Activated naive CD8-positive, alpha-beta T cell treated with anti-CD3 and anti-CD28 coated beads, Interleukin-2, amount 10 ng/mL, durations not matched to agents 7 days and 5 days (primary cell): ENCODE measurements around the gene OR2T29. TPM values are rescaled to one million over a fixed set of nuclear protein-coding genes. Genes with fewer than 3 reads are reported as not detected.
"Not testable (repeated sequence)": the region's sequence is repeated elsewhere in the genome, so short reads cannot be mapped to it uniquely, and the experiment has no call there.

Source experiments
- ATAC-seq: fragments of 150-1000 bp; cut with Tn5 transposase; one replicate; pipeline ENCODE4 v1.10.0; 2021; ENCODE audit warnings: low read depth, moderate library complexity
- POLR2A ChIA-PET: fragments of 350-600 bp; sonication (Branson Sonifier 250); formaldehyde crosslinking; loops from one replicate; lab custom pipeline; 2021; ENCODE audit warnings: antibody characterized with exemption; lab: Charles Lee
- DNase-seq: peaks from one replicate; pipeline ENCODE4 v3.0.0; 2021
- H3K27ac Mint-ChIP-seq: one replicate; pipeline ENCODE4 v1.8.0; 2022; ENCODE audit warnings: mild to moderate bottlenecking, mixed read lengths
- H3K27me3 Mint-ChIP-seq: one replicate; pipeline ENCODE4 v1.8.0; 2022; ENCODE audit warnings: mild to moderate bottlenecking, moderate library complexity, mixed read lengths
- H3K36me3 Mint-ChIP-seq: one replicate; pipeline ENCODE4 v1.8.0; 2021; ENCODE audit warnings: mild to moderate bottlenecking, mixed read lengths
- H3K4me1 Mint-ChIP-seq: one replicate; pipeline ENCODE4 v1.8.0; 2021; ENCODE audit warnings: mixed read lengths
- H3K4me3 Mint-ChIP-seq: one replicate; pipeline ENCODE4 v1.8.0; 2022; ENCODE audit warnings: mild to moderate bottlenecking, moderate library complexity, mixed read lengths
- H3K9me3 Mint-ChIP-seq: one replicate; pipeline ENCODE4 v1.8.0; 2021; ENCODE audit warnings: mixed read lengths
- total RNA-seq, 2 experiments: library from RNA; stranded (reverse); gene quantifications; one replicate each; pipeline ENCODE4 v1.2.3, GENCODE V29; 2021

The OR2T29 gene
- total RNA-seq, 2 experiments from 2014 or later = not detected

DNA sequence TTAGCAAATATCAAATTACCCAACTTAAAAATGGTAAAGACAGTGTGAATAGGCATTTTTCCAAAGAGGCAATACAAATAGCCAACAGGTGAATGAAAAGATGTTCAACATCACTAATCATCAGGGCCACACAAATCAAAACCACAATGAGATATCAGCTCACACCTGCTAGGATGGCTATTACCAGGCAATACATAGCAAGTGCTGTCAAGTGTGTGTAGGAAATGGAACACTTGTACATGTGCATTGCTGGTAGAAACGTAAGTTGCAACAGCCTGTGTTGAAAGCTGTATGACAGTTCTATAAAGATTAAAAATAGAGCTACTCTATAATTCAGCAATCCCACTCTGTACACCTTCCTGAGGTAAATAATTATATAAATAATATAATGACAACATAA, 9.5 kb upstream of the OR2T29 start:
- H3K4me3 Mint-ChIP-seq, H3K27me3 Mint-ChIP-seq, H3K36me3 Mint-ChIP-seq, H3K4me1 Mint-ChIP-seq, DNase-seq, H3K9me3 Mint-ChIP-seq, H3K27ac Mint-ChIP-seq, POLR2A ChIA-PET, ATAC-seq: not testable (repeated sequence)

DNA sequence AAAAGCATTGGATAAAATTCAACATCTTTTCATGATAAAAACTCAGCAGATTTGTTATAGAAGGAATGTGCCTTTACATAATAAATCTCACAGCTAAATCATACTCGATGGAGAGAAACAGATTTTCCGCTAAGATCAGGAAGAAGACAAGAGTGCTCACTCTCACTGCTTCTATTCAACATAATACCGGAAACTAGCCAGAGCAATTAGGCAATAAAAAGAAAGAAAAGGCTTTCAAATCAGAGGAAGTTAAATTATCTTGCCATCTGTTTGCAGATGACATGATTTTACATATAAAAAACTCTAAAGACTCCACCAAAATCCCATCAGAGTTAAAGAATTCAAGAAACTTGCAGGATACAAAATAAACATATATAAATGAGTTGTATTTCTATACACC, 8.2 kb upstream of the OR2T29 start:
- H3K27me3 Mint-ChIP-seq, DNase-seq, H3K4me1 Mint-ChIP-seq, H3K9me3 Mint-ChIP-seq, ATAC-seq, H3K4me3 Mint-ChIP-seq, POLR2A ChIA-PET, H3K36me3 Mint-ChIP-seq, H3K27ac Mint-ChIP-seq: not testable (repeated sequence)

DNA sequence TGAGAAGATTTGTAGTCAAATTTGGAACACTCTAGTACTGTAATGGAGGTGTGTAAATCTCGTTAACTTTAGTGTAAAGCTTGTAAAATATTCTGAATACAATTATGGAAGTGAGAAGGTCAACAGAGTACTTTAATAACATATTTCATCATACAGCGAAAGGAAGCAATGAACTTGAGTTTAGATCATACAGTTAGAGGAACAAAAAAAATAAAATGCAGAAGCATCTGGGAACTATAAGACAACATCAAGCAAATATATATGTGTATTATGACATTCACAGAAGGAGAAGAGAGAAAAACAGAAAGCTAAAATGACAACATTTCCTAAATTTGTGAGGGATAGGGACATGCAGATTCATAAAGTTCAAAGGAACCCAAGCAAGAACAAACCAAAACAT, 6.5 kb upstream of the OR2T29 start:
- H3K4me3 Mint-ChIP-seq, H3K27me3 Mint-ChIP-seq, H3K27ac Mint-ChIP-seq, DNase-seq, H3K9me3 Mint-ChIP-seq, POLR2A ChIA-PET, H3K4me1 Mint-ChIP-seq, ATAC-seq, H3K36me3 Mint-ChIP-seq: not testable (repeated sequence)

DNA sequence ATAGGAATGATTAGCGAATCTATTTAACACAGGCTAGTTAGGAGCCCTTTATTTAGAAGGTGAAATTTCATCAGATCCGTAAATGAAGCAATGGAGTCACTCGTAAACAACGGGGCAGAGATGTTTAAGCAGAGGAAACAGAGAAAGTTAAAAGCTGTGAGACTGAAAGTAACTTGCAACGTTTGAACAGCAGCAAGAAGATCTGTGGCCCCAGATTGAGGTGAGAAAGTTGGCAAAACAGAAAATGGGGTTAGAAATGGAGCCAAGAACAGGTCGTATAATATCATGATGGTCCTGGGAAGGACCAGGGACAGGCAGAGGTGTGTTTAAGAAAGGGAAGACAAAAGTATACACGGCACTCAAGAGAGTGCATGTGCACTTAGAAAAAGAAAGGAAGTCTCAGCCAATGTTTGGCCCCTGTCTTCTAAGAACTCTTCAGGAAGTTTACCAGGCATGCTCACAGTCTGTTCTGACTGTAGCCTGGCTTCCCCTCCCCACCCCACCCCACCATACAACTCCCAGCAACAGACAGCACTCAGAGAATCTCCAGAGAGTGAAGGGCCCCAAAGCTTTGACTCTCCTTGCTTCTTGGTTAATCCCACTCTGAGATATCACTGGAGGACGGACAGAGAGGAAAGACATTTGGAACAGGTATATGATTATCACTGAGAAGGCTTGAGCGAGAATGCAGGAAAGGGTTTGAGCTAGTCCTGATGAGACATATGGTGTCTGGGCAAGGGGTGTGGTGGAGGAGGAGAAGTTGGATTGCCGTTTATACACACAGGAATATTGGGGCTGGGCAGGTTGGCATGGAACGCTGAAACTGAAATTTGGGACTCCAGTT, 3.2 kb upstream of the OR2T29 start:
- ATAC-seq = peak; percentile 97
- H3K27me3 Mint-ChIP-seq, DNase-seq, POLR2A ChIA-PET, H3K36me3 Mint-ChIP-seq, H3K9me3 Mint-ChIP-seq, H3K4me1 Mint-ChIP-seq: not testable (repeated sequence)
- Mint-ChIP-seq H3K27ac (peak overlapping the region; percentile 91), H3K4me3 (peak overlapping the region; percentile 84)

DNA sequence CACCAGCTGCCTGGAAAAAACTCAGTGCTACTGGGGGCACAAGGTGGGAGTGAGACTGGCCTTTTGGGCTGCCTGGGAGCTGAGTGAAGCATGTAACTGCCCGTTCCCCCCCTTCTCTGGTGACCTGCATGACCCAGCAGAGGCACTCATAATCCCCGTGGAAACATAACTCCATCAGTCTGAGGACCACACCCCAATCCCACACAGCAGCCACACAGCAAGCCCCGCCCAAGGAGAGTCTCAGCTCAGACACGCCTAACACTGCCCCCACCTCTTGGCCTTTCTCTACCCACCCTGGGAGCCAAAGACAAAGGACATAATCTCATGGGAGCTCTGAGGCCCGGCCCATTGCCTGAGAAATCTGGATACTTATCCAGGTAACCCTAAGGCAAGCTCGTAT, 11.5 kb downstream of the OR2T29 start:
- ATAC-seq, H3K4me3 Mint-ChIP-seq, POLR2A ChIA-PET, H3K36me3 Mint-ChIP-seq, H3K4me1 Mint-ChIP-seq, H3K27ac Mint-ChIP-seq, H3K9me3 Mint-ChIP-seq, DNase-seq, H3K27me3 Mint-ChIP-seq: not testable (repeated sequence)

DNA sequence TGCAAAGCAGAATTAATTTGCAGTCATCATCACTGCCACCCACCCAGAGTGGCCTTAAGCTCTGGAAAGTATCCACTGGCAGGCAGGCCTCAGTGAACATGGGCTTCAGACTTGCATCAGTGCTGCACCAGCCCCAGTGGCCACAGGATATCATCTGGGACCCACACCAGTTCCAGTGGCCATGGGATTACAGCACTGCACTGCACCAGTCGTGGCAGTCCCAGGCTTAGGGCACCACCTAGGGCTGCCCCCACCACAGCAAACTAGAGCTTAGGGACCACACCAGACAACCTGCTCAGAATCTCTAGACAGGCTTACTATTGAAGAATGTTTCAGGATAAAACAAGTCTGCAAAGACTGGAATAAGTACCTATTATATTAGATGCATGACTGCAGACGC, 15.2 kb downstream of the OR2T29 start:
- POLR2A ChIA-PET, H3K4me1 Mint-ChIP-seq, H3K9me3 Mint-ChIP-seq, ATAC-seq, DNase-seq, H3K4me3 Mint-ChIP-seq, H3K36me3 Mint-ChIP-seq, H3K27me3 Mint-ChIP-seq, H3K27ac Mint-ChIP-seq: not testable (repeated sequence)

DNA sequence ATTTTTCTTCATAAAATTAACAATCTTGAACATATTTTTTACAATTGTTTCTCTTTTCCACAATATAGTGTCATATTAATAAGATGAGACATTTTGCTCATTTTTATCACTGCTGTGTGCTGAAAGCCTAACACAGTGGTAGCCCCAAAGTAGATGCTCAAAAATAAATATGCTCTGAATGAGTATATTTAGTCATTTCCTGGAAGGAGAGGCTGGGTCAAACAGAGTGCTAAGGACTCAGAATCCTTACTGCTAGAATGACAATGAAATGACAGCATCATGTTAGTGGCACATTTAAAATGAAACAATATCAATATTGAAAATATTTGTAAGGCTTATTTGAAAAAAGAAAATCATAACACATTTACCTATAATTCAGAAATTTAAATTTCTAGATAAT, 25.1 kb downstream of the OR2T29 start:
- H3K36me3 Mint-ChIP-seq, H3K4me1 Mint-ChIP-seq, H3K9me3 Mint-ChIP-seq, H3K27me3 Mint-ChIP-seq, POLR2A ChIA-PET, H3K4me3 Mint-ChIP-seq, DNase-seq, H3K27ac Mint-ChIP-seq: not testable (repeated sequence)
- peak; percentile 77 for ATAC-seq

DNA sequence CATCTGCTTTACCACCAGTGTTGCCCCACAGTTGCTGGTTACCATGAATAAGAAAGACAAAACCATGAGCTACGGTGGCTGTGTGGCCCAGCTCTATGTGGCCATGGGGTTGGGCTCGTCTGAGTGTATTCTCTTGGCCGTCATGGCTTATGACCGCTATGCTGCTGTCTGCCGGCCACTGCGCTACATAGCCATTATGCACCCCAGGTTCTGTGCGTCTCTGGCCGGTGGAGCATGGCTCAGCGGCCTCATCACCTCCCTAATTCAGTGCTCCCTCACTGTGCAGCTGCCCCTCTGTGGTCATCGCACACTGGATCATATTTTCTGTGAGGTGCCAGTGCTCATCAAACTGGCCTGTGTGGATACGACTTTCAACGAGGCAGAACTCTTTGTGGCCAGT, 40.7 kb downstream of the OR2T29 start:
- no peak for ATAC-seq
- H3K4me3 Mint-ChIP-seq = no peak overlapping the region
- H3K9me3 Mint-ChIP-seq = peaks cover 9% of the 10 kb centered on the region
- POLR2A ChIA-PET = no interaction called here
- no peaks in the 10 kb centered on the region for H3K27me3 Mint-ChIP-seq
- no peaks in the 10 kb centered on the region for H3K4me1 Mint-ChIP-seq
- H3K36me3 Mint-ChIP-seq = peaks cover 2% of the 10 kb centered on the region
- no peak for DNase-seq
- no peak overlapping the region for H3K27ac Mint-ChIP-seq

DNA sequence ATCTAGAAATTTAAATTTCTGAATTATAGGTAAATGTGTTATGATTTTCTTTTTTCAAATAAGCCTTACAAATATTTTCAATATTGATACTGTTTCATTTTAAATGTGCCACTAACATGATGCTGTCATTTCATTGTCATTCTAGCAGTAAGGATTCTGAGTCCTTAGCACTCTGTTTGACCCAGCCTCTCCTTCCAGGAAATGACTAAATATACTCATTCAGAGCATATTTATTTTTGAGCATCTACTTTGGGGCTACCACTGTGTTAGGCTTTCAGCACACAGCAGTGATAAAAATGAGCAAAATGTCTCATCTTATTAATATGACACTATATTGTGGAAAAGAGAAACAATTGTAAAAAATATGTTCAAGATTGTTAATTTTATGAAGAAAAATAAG, 52.4 kb downstream of the OR2T29 start:
- H3K36me3 Mint-ChIP-seq, H3K9me3 Mint-ChIP-seq, H3K4me1 Mint-ChIP-seq, H3K4me3 Mint-ChIP-seq, H3K27me3 Mint-ChIP-seq, DNase-seq, H3K27ac Mint-ChIP-seq, POLR2A ChIA-PET: not testable (repeated sequence)
- ATAC-seq = peak; percentile 52

DNA sequence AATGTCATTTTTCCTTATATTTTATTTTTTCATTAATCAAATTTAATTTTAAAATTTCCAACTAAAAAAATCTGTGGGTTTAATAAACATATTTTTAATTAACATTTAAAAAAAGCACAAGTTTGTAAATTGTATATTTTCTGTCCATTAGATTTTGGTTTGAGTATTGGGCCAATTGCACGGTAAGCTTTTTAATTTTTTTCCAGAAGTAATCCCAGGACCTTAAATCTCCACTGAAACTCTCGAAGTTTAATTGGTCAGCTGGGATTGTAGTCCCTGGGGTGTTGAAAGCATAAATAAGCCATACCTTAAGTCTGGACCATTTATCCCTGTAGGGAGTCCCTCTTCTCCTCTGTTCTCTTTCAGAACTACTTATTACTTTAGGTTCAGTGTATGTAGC, 54.8 kb downstream of the OR2T29 start, which contains the start of gene OR2G6:
TSS of gene OR2G6 (plus strand) at position 301 of the 400 bp plus-strand sequence. CDS start 13,574 bp downstream, outside the sequence.
- DNase-seq, H3K9me3 Mint-ChIP-seq, H3K27ac Mint-ChIP-seq, ATAC-seq, POLR2A ChIA-PET, H3K36me3 Mint-ChIP-seq, H3K4me1 Mint-ChIP-seq, H3K27me3 Mint-ChIP-seq, H3K4me3 Mint-ChIP-seq: not testable (repeated sequence)

Other genes starting within 250 kb of the OR2T29 start
- not detected for gene OR2M7, start 238.2 kb downstream of the OR2T29 start, total RNA-seq
- not detected for gene OR14C36, start 214.0 kb downstream of the OR2T29 start, total RNA-seq
- not detected for gene OR2T4, start 201.1 kb downstream of the OR2T29 start, total RNA-seq
- not detected for gene OR2T6, start 187.0 kb downstream of the OR2T29 start, total RNA-seq
- not detected for gene OR2T1, start 159.7 kb downstream of the OR2T29 start, total RNA-seq
- not detected for gene OR2T2, start 117.1 kb downstream of the OR2T29 start, total RNA-seq
- gene OR2T3, start 89.4 kb downstream of the OR2T29 start, total RNA-seq = not detected
- not detected for gene OR2T5, start 74.2 kb downstream of the OR2T29 start, total RNA-seq
- not detected for gene OR2G6, start 54.7 kb downstream of the OR2T29 start, total RNA-seq
- not detected for gene OR2T34, start 12.0 kb upstream of the OR2T29 start, total RNA-seq
- not detected for gene OR2T10, start 34.9 kb upstream of the OR2T29 start, total RNA-seq
- not detected for gene OR2T11, start 72.3 kb upstream of the OR2T29 start, total RNA-seq
- gene OR2T35, start 82.5 kb upstream of the OR2T29 start, total RNA-seq = not detected
- not detected for gene OR2T27, start 92.8 kb upstream of the OR2T29 start, total RNA-seq
- not detected for gene OR14I1, start 140.0 kb upstream of the OR2T29 start, total RNA-seq
- not detected for gene LYPD8, start 193.0 kb upstream of the OR2T29 start, total RNA-seq